HUES48 (cell line): Measurements from ENCODE around the gene PLXDC2.

Experiments
- H3K27ac ChIP-seq: one replicate; pipeline ENCODE4 v1.7.0; 2013; ENCODE audit warnings: low read depth, low read length, inconsistent platforms
- H3K27me3 ChIP-seq: 2 replicates; pipeline ENCODE4 v1.6.1; 2013; ENCODE audit warnings: mild to moderate bottlenecking, low read length; ENCODE audit not compliant: control insufficient read depth, insufficient read depth
- H3K36me3 ChIP-seq: 2 replicates; pipeline ENCODE4 v1.6.1; 2013; ENCODE audit warnings: low read length; ENCODE audit not compliant: control insufficient read depth, insufficient read depth
- H3K4me1 ChIP-seq: 2 replicates; pipeline ENCODE4 v1.6.1; 2013; ENCODE audit warnings: mild to moderate bottlenecking, low read length; ENCODE audit not compliant: control insufficient read depth, insufficient read depth
- H3K4me3 ChIP-seq: 2 replicates; pipeline ENCODE4 v1.5.1; 2013; ENCODE audit warnings: mild to moderate bottlenecking, low read depth, low read length
- H3K9ac ChIP-seq: 2 replicates; pipeline ENCODE4 v1.6.1; 2013; ENCODE audit warnings: mild to moderate bottlenecking, low read depth, low read length, moderate library complexity
- H3K9me3 ChIP-seq: 2 replicates; pipeline ENCODE4 v1.6.1; 2013; ENCODE audit warnings: low read length; ENCODE audit not compliant: control insufficient read depth, insufficient read depth

The PLXDC2 gene

DNA sequence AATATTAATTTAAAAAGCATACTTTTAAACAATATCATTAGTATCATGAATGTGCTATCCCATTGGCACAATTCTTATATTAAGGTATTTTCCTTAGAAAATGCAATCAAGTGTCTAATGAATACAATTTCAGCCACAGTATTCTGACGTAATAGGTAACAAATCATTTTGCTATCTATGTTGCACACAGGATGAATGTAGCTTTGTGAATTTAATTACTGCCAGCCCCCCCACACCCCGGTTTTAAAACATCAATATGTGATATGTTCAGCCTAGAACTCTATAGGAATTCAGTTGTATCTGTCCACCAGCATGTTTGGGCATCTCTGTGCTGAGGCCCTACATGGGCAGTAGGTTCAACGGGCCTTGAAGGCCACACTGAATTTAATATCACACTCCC lies 274.6 kb downstream of the PLXDC2 start:
- H3K27me3 ChIP-seq = no peaks in the 10 kb centered on the region
- H3K36me3 ChIP-seq = no peaks in the 10 kb centered on the region
- H3K27ac ChIP-seq = no peak overlapping the region
- H3K4me3 ChIP-seq = no peak overlapping the region
- no peaks in the 10 kb centered on the region for H3K4me1 ChIP-seq
- no peak overlapping the region for H3K9ac ChIP-seq
- no peaks in the 10 kb centered on the region for H3K9me3 ChIP-seq

DNA sequence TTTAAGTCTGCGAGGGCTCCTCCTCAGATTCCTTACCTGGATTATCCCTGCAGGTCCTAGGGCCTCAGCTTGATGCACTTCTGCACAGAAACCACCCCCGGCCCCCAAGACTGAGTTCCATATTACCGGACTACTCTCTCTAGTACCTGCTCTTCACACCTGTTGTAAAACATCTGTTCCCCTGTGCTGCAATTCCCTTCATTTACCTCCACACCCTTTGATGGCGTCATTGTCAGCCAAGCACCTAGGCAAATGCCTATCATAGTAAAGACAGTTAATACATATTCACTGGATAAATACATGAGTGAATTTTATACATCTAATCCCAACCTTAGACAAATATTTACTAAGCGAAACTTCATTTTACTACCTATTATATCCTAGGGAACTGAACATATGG lies 275.5 kb downstream of the PLXDC2 start:
- Histone ChIP-seq H3K4me3 (no peak overlapping the region), H3K36me3 (no peaks in the 10 kb centered on the region), H3K27me3 (no peaks in the 10 kb centered on the region)

DNA sequence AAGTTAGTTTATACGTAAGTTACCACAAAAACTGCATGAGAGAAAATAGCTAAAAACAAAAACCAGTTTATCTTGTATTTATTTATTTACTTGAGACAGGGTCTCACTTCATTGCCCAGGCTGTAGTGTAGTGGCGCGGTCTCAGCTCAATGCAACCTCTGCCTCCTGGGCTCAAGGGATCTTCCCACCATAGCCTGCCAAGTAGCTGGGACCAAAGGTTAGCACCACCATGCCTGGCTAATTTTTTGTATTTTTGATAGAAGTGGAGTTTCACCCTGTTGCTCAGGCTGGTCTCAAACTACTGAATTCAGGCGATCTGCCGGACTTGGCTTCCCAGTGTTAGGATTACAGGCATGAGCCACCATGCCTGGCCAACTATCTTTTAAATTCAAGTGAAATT lies 277.4 kb downstream of the PLXDC2 start:
- Histone ChIP-seq H3K9ac (no peak overlapping the region), H3K27ac (no peak overlapping the region), H3K9me3 (no peaks in the 10 kb centered on the region), H3K4me1 (no peaks in the 10 kb centered on the region), H3K27me3 (no peaks in the 10 kb centered on the region), H3K36me3 (no peaks in the 10 kb centered on the region), H3K4me3 (no peak overlapping the region)

More for the DNA sequence above, 275.5 kb downstream of the PLXDC2 start:
- no peaks in the 10 kb centered on the region for H3K9me3 ChIP-seq
- no peaks in the 10 kb centered on the region for H3K4me1 ChIP-seq
- H3K9ac ChIP-seq = no peak overlapping the region
- no peak overlapping the region for H3K27ac ChIP-seq

GRCh38 chr10:20094226-20094976 lies 278.2 kb downstream of the PLXDC2 start:
- no peak overlapping the region for H3K9ac ChIP-seq
- H3K36me3 ChIP-seq = no peaks in the 10 kb centered on the region
- no peaks in the 10 kb centered on the region for H3K9me3 ChIP-seq
- no peak overlapping the region for H3K27ac ChIP-seq
- no peak overlapping the region for H3K4me3 ChIP-seq
- H3K27me3 ChIP-seq = no peaks in the 10 kb centered on the region
- no peaks in the 10 kb centered on the region for H3K4me1 ChIP-seq

- no peak overlapping the region for H3K4me3 ChIP-seq
- no peak overlapping the region for H3K27ac ChIP-seq
- H3K9ac ChIP-seq = no peak overlapping the region
- no peaks in the 10 kb centered on the region for H3K27me3 ChIP-seq
- 0 out of 2 replicates have a peak, but pooled peaks cover 1% of the 10 kb centered on the region for H3K36me3 ChIP-seq
- no peaks in the 10 kb centered on the region for H3K9me3 ChIP-seq
- H3K4me1 ChIP-seq = no peaks in the 10 kb centered on the region
These were observed 283.9 kb downstream of the PLXDC2 start for GRCh38 chr10:20100171-20100570.

GRCh38 chr10:20105236-20105635 lies 289.0 kb downstream of the PLXDC2 start:
- no peaks in the 10 kb centered on the region for H3K4me1 ChIP-seq

DNA sequence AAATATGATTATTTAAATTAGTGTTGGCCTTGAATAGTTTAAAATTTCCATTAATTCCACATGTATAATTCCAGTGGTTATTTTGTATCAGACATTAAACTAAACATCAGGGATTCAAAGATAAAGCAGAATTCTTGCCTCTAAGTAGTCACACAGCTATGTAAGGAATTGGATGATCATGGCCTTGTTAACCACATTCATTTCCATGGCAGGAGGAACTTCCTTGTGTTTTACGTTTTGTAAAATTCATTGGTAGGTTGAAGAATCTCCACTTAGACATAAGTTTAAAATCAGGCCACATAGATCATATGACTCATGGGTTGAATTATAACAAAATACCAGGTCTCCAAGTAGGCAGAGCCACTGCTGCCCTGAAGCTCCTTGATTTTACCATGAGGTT lies 289.7 kb downstream of the PLXDC2 start:
- H3K4me1 ChIP-seq = no peaks in the 10 kb centered on the region
- 0 out of 2 replicates have a peak, but pooled peaks cover 3% of the 10 kb centered on the region for H3K36me3 ChIP-seq
- no peak overlapping the region for H3K9ac ChIP-seq

More at GRCh38 chr10:20105236-20105635, 289.0 kb downstream of the PLXDC2 start:
- Histone ChIP-seq H3K27ac (no peak overlapping the region), H3K9ac (no peak overlapping the region), H3K27me3 (no peaks in the 10 kb centered on the region), H3K9me3 (no peaks in the 10 kb centered on the region), H3K4me3 (no peak overlapping the region), H3K36me3 (0 out of 2 replicates have a peak, but pooled peaks cover 3% of the 10 kb centered on the region)

DNA sequence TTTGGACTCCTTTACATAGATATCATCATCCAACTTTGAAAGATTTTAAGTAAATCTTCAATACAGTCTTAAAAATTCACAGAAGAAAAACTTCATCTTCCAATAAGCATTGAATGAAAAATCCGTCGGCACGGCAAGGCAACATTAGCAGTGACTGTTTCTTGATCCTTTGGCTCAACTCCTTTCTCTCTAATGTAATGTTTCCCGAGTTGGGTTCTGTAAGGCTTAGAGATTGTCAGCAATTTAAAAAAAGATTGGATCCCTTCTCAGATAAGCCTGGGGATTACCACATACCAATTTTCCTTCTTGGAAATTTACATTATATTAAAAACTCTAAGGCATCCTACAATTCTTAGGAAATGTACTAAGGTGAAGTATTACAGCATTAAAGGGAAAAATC lies 291.8 kb downstream of the PLXDC2 start:
- H3K27ac ChIP-seq = no peak overlapping the region
- no peak overlapping the region for H3K9ac ChIP-seq

More for the DNA sequence above, 289.7 kb downstream of the PLXDC2 start:
- no peaks in the 10 kb centered on the region for H3K9me3 ChIP-seq
- H3K27ac ChIP-seq = no peak overlapping the region
- no peak overlapping the region for H3K4me3 ChIP-seq
- no peaks in the 10 kb centered on the region for H3K27me3 ChIP-seq

DNA sequence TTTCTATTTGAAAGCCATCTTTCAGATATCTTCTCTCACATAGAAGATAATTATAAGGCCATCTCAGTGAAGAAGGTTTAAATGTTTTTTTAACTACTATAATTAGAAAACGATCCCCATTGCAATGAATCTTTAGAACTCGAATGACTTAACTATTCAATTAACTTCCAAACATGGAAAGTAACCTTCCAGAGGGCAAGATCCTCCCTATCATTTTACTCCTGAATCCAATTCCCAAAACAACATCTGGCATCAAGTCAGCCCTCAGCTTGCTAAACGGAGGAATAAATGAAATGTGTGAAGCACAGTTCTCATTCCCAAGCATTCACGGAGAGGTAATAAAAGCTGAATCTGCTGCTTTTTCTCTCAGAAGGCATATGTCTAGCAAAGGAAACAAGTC lies 293.4 kb downstream of the PLXDC2 start:
- H3K27ac ChIP-seq = no peak overlapping the region
- H3K9me3 ChIP-seq = no peaks in the 10 kb centered on the region
- 0 out of 2 replicates have a peak, but pooled peaks cover 5% of the 10 kb centered on the region for H3K4me1 ChIP-seq
- H3K4me3 ChIP-seq = no peak overlapping the region
- no peak overlapping the region for H3K9ac ChIP-seq
- H3K36me3 ChIP-seq = 0 out of 2 replicates have a peak, but pooled peaks cover 3% of the 10 kb centered on the region
- H3K27me3 ChIP-seq = no peaks in the 10 kb centered on the region

More for the DNA sequence above, 291.8 kb downstream of the PLXDC2 start:
- Histone ChIP-seq H3K4me1 (no peaks in the 10 kb centered on the region), H3K9me3 (no peaks in the 10 kb centered on the region), H3K36me3 (0 out of 2 replicates have a peak, but pooled peaks cover 3% of the 10 kb centered on the region), H3K4me3 (no peak overlapping the region), H3K27me3 (no peaks in the 10 kb centered on the region)

- no peaks in the 10 kb centered on the region for H3K36me3 ChIP-seq
- H3K4me3 ChIP-seq = no peak overlapping the region
- no peaks in the 10 kb centered on the region for H3K9me3 ChIP-seq
- H3K27ac ChIP-seq = no peak overlapping the region
- H3K27me3 ChIP-seq = no peaks in the 10 kb centered on the region
- H3K4me1 ChIP-seq = peaks cover 12% of the 10 kb centered on the region
- H3K9ac ChIP-seq = no peak overlapping the region
These were observed 294.2 kb downstream of the PLXDC2 start for GRCh38 chr10:20110125-20111100.

DNA sequence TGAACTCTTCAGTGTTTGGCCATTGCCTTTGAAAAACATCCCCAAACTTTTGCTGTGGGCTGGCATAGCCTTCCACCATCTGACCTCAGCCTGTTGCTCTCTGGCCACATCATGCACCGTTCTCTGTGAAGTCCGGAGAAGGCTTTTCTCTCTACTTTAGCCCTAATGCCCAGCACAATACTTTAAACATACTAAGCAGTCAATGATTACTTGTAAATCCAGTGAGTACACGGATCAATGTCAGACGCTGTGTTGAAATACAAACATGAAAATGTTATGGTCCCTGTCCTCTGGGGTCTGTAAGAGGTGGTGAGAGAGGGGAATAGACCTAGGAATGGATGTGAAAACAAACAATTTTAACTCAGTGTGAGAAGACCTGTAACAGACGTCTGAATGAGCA lies 297.9 kb downstream of the PLXDC2 start:
- Histone ChIP-seq H3K4me3 (no peak overlapping the region), H3K36me3 (no peaks in the 10 kb centered on the region), H3K9ac (no peak overlapping the region), H3K9me3 (no peaks in the 10 kb centered on the region), H3K27me3 (no peaks in the 10 kb centered on the region), H3K4me1 (peaks cover 48% of the 10 kb centered on the region), H3K27ac (no peak overlapping the region)
